ENCODE results near the gene GAN.

DNA sequence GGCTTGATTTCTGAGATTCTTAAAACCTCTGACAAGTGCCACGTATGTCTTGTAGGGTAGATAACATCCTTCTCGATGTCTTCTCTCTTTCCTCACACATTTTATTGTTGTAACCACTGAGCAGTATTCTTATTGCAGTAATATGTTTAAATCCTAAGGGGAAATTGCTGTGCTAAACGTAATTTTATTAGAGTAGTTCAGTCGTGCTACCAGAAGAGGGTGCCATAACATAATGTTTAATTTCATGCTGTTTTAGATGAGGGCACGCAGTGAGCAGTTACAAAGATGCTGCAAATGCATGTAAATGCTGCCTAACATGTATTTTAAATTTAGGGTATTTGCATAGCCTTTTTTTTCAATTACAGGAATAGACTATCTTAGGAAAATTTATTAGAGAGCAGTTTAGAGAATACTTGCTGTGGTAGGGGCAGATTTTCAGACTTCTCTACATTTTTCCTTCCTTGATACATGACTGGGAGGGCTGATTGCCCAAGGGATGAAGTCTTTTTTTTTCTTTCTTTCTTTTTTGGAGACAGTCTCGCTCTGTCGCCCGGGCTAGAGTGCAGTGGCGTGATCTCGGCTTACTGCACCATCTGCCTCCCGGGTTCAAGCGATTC, 51.7 kb downstream of the GAN start:
- peak; percentile 48 to 55 for TF ChIP-seq CTCF (conservative IDR thresholded peaks at IDR 0.05 in 1 of 2, IDR thresholded peaks at IDR 0.05 in 1 of 2; ENCODE audit: low read depth in 1 of 2, low read length in 2 of 2)
- no peak for TF ChIP-seq EZH2 (IDR thresholded peaks at IDR 0.05; ENCODE audit: low read length, missing control alignments)

Measured in fibroblast of lung (primary cell).